Gastroesophageal sphincter (tissue), 4 donors: ENCODE results near the gene MYCT1. TPM values are rescaled to one million over a fixed set of nuclear protein-coding genes. Genes with fewer than 3 reads are reported as not detected.

Experiments used
- ATAC-seq: fragments of 150-250 bp; one replicate; pipeline ENCODE4 v1.9.1; 2016; ENCODE audit warnings: mild to moderate bottlenecking, moderate library complexity
- H3K27ac ChIP-seq, 4 donors: fragments of 200-600 bp; sonication (generic) in 3 of 4; 1 replicate in 3 of 4; 2 replicates in 1 of 4; pipeline ENCODE4 v1.5.1; 2016 to 2019
- H3K27me3 ChIP-seq: fragments of 200-600 bp; sonication (generic); one replicate; pipeline ENCODE4 v1.5.1; 2019
- H3K36me3 ChIP-seq, 2 donors: fragments of 200-600 bp; sonication (generic); one replicate each; pipeline ENCODE4 v1.5.1; 2019; ENCODE audit warnings: control low read depth in 1 of 2
- H3K4me1 ChIP-seq, 3 donors: fragments of 200-600 bp; sonication (generic); 1 replicate in 2 of 3; 2 replicates in 1 of 3; pipeline ENCODE4 v1.5.1; 2016 to 2019; ENCODE audit warnings: control low read depth in 2 of 3
- H3K4me3 ChIP-seq, 2 donors: fragments of 200-600 bp; sonication (generic); one replicate each; pipeline ENCODE4 v1.5.1; 2019; ENCODE audit warnings: mild to moderate bottlenecking in 1 of 2, moderate library complexity in 1 of 2
- H3K9me3 ChIP-seq, 3 donors: fragments of 200-600 bp; sonication (generic); one replicate each; pipeline ENCODE4 v1.5.1; 2017 to 2019; ENCODE audit warnings: control low read depth in 2 of 3
- CTCF ChIP-seq, 4 experiments: fragments of 200-600 bp in 2 of 4; fragments of 450-650 bp in 2 of 4; sonication (generic) in 1 of 4; IDR thresholded peaks; one replicate each; pipeline ENCODE4 v1.5.1; 2017 to 2019; ENCODE audit warnings: antibody characterized with exemption in 4 of 4, mild to moderate bottlenecking in 2 of 4, moderate library complexity in 2 of 4
- EP300 ChIP-seq: sonication (generic); formaldehyde crosslinking; IDR thresholded peaks from one replicate; pipeline ENCODE4 v1.6.1; 2017; ENCODE audit warnings: antibody characterized with exemption, mild to moderate bottlenecking
- POLR2A ChIP-seq, 2 donors: fragments of 450-650 bp; IDR thresholded peaks; one replicate each; pipeline ENCODE4 v1.6.1; 2017; ENCODE audit warnings: antibody characterized with exemption in 2 of 2, mild to moderate bottlenecking in 2 of 2, moderate library complexity in 1 of 2
- POLR2AphosphoS5 ChIP-seq: sonication (generic); formaldehyde crosslinking; IDR thresholded peaks from one replicate; pipeline ENCODE4 v1.6.1; 2017; ENCODE audit warnings: antibody characterized with exemption
- WGBS, 2 donors: methylation state at CpG; one replicate each; pipeline ENCODE4 v1.1.5; 2018; ENCODE audit warnings: low coverage in 1 of 2; 5-methylcytosine and 5-hydroxymethylcytosine counted together
- total RNA-seq, 4 donors: library from RNA; depleted of rRNA; stranded (reverse); fragments of >200 nt; gene quantifications; one replicate each; pipeline ENCODE4 v1.1.0, GENCODE V29; 2016

The MYCT1 gene
- total RNA-seq, 4 donors from 2014 or later: 7.9 to 15.2 (median 10.0) TPM

GRCh38 chr6:152685819-152686218 is 11.9 kb upstream of the MYCT1 start:
- Histone ChIP-seq H3K9me3 (no peaks in the 10 kb centered on the region), H3K27ac (no peak overlapping the region), H3K36me3 (no peaks in the 10 kb centered on the region), H3K27me3 (peaks cover 5% of the 10 kb centered on the region), H3K4me3 (no peak overlapping the region), H3K4me1 (no peaks in the 10 kb centered on the region)
- ATAC-seq: no peak
- no peak for TF ChIP-seq POLR2A (IDR thresholded peaks at IDR 0.05)
- no peak for TF ChIP-seq EP300
- no peak for TF ChIP-seq CTCF (IDR thresholded peaks at IDR 0.05)
- no peak for TF ChIP-seq POLR2AphosphoS5
- 69% methylated on average over 4 of the region's 12 CpGs; no CpG with 5 or more reads in 1 of the 2 donors for WGBS, 2 donors

GRCh38 chr6:152695372-152696045 is 2.2 kb upstream of the MYCT1 start:
- H3K36me3 ChIP-seq: no peaks in the 10 kb centered on the region
- no peaks in the 10 kb centered on the region for H3K27me3 ChIP-seq
- H3K4me3 ChIP-seq: no peak overlapping the region
- no peaks in the 10 kb centered on the region for H3K4me1 ChIP-seq
- 39 to 44% methylated on average over 2 to 3 of the region's 3 CpGs for WGBS, 2 donors
- no peaks in the 10 kb centered on the region for H3K9me3 ChIP-seq
- no peak for TF ChIP-seq EP300
- TF ChIP-seq POLR2A (IDR thresholded peaks at IDR 0.05): no peak
- TF ChIP-seq CTCF (IDR thresholded peaks at IDR 0.05): no peak
- H3K27ac ChIP-seq: peak overlapping the region in 1 of 4 donors; percentile 6
- no peak for ATAC-seq

GRCh38 chr6:152696522-152696921 is 1.2 kb upstream of the MYCT1 start:
- ATAC-seq: no peak
- no peaks in the 10 kb centered on the region for H3K27me3 ChIP-seq
- no peaks in the 10 kb centered on the region for H3K36me3 ChIP-seq
- H3K9me3 ChIP-seq: no peaks in the 10 kb centered on the region
- H3K4me1 ChIP-seq: no peaks in the 10 kb centered on the region
- no peak overlapping the region for H3K4me3 ChIP-seq
- peak overlapping the region in 1 of 4 donors; percentile 44 for H3K27ac ChIP-seq
- 18 to 27% methylated on average over 2 of the region's 2 CpGs for WGBS, 2 donors
- TF ChIP-seq POLR2A (IDR thresholded peaks at IDR 0.05) (no peak), POLR2AphosphoS5 (no peak), EP300 (no peak), CTCF (IDR thresholded peaks at IDR 0.05) (no peak)

- Histone ChIP-seq H3K9me3 (no peaks in the 10 kb centered on the region), H3K4me1 (no peaks in the 10 kb centered on the region), H3K36me3 (no peaks in the 10 kb centered on the region), H3K27ac (peak overlapping the region in 1 of 4 donors; percentile 1), H3K4me3 (peak overlapping the region in 1 of 2 donors; percentile 34), H3K27me3 (no peaks in the 10 kb centered on the region)
- 50 to 68% methylated on average over 1 of the region's 1 CpG for WGBS, 2 donors
- no peak for ATAC-seq
- TF ChIP-seq POLR2AphosphoS5: no peak
Measured at GRCh38 chr6:152698692-152699091, 995 bp downstream of the MYCT1 start.

GRCh38 chr6:152700427-152700826 is 2.7 kb downstream of the MYCT1 start:
- TF ChIP-seq POLR2AphosphoS5 (no peak), EP300 (no peak), POLR2A (IDR thresholded peaks at IDR 0.05) (no peak), CTCF (IDR thresholded peaks at IDR 0.05) (no peak)
- H3K9me3 ChIP-seq: no peaks in the 10 kb centered on the region
- no peak for ATAC-seq
- H3K4me3 ChIP-seq: peak overlapping the region in 1 of 2 donors; percentile 34
- no peaks in the 10 kb centered on the region for H3K36me3 ChIP-seq
- H3K27ac ChIP-seq: peak overlapping the region in 1 of 4 donors; percentile 53
- H3K27me3 ChIP-seq: no peaks in the 10 kb centered on the region
- H3K4me1 ChIP-seq: no peaks in the 10 kb centered on the region
- 44 to 46% methylated on average over 5 of the region's 5 CpGs for WGBS, 2 donors
